HL-60 (cell line): Measurements from ENCODE around the gene MAP3K13.

Source experiments
- DNase-seq, 2 experiments: peaks; one replicate each; pipeline ENCODE4 v3.0.0-alpha.2; 2010 to 2020; ENCODE audit warnings: low read depth in 1 of 2, low spot score in 1 of 2
- H3K27ac ChIP-seq: fragments of 250-450 bp; sonication (Bioruptor Pico); replicated peaks from 2 replicates; pipeline ENCODE4 v1.5.1; 2020; ENCODE audit warnings: mild to moderate bottlenecking, moderate library complexity
- H3K27me3 ChIP-seq: fragments of 250-450 bp; sonication (Bioruptor Pico); 2 replicates; pipeline ENCODE4 v1.5.1; 2021; ENCODE audit warnings: mild to moderate bottlenecking, moderate library complexity; ENCODE audit not compliant: insufficient read depth, poor library complexity, severe bottlenecking
- H3K4me3 ChIP-seq: replicated peaks from 2 replicates; pipeline ENCODE4 v1.5.1; 2011; ENCODE audit warnings: mild to moderate bottlenecking, control low read depth, low read length; ENCODE audit not compliant: insufficient read depth
- GABPA ChIP-seq: IDR thresholded peaks from 2 replicates; pipeline ENCODE4 v1.6.1; 2012; ENCODE audit warnings: low read depth
- POLR2AphosphoS5 ChIP-seq: IDR thresholded peaks from 2 replicates; pipeline ENCODE4 v1.6.1; 2012; ENCODE audit warnings: low read depth
- SPI1 ChIP-seq: IDR thresholded peaks from 2 replicates; pipeline ENCODE4 v1.6.1; 2012; ENCODE audit warnings: low read depth, mild to moderate bottlenecking, borderline replicate concordance
- TF ChIP-seq, protein P1 (sequence below): IDR thresholded peaks from one replicate; pipeline ENCODE4 v1.5.1; 2011; ENCODE audit warnings: low read length, control low read depth, inconsistent platforms; ENCODE audit not compliant: insufficient read depth
- TF ChIP-seq, protein P2 (sequence below): IDR thresholded peaks from 2 replicates; pipeline ENCODE4 v1.6.1; 2012; ENCODE audit warnings: low read depth; ENCODE audit not compliant: insufficient replicate concordance

Gene MAP3K13

DNA sequence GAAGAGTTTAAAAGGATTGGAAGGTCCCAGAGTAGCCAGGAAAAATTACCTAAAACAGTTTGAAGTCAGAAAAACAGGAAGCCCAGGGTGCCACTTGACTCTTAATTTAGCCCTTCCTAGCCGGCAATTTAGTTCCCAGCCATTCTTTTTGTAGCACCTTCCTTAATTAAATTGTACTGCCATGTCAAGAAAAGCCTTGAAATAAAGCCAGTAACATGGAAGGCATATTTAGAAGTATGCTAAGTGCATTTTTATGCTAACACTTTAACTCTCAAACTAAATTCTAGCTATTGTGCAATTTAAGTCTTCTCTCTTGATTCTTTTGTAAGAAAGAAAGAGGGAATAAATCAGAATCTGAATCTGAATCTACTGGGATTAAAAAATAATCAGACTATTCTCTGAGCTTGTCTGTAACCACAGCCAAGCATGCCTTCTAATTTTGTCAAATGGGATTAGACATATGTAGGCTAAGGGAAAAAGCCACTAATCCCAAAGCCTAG, 43.2 kb downstream of the MAP3K13 start:
- no peak overlapping the region for H3K27ac ChIP-seq
- no peak overlapping the region for H3K4me3 ChIP-seq
- TF ChIP-seq POLR2AphosphoS5, result no peak
- no peak for TF ChIP-seq SPI1
- TF ChIP-seq, protein P1, sequence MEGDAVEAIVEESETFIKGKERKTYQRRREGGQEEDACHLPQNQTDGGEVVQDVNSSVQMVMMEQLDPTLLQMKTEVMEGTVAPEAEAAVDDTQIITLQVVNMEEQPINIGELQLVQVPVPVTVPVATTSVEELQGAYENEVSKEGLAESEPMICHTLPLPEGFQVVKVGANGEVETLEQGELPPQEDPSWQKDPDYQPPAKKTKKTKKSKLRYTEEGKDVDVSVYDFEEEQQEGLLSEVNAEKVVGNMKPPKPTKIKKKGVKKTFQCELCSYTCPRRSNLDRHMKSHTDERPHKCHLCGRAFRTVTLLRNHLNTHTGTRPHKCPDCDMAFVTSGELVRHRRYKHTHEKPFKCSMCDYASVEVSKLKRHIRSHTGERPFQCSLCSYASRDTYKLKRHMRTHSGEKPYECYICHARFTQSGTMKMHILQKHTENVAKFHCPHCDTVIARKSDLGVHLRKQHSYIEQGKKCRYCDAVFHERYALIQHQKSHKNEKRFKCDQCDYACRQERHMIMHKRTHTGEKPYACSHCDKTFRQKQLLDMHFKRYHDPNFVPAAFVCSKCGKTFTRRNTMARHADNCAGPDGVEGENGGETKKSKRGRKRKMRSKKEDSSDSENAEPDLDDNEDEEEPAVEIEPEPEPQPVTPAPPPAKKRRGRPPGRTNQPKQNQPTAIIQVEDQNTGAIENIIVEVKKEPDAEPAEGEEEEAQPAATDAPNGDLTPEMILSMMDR, result no peak
- no peak for TF ChIP-seq GABPA
- TF ChIP-seq, protein P2, sequence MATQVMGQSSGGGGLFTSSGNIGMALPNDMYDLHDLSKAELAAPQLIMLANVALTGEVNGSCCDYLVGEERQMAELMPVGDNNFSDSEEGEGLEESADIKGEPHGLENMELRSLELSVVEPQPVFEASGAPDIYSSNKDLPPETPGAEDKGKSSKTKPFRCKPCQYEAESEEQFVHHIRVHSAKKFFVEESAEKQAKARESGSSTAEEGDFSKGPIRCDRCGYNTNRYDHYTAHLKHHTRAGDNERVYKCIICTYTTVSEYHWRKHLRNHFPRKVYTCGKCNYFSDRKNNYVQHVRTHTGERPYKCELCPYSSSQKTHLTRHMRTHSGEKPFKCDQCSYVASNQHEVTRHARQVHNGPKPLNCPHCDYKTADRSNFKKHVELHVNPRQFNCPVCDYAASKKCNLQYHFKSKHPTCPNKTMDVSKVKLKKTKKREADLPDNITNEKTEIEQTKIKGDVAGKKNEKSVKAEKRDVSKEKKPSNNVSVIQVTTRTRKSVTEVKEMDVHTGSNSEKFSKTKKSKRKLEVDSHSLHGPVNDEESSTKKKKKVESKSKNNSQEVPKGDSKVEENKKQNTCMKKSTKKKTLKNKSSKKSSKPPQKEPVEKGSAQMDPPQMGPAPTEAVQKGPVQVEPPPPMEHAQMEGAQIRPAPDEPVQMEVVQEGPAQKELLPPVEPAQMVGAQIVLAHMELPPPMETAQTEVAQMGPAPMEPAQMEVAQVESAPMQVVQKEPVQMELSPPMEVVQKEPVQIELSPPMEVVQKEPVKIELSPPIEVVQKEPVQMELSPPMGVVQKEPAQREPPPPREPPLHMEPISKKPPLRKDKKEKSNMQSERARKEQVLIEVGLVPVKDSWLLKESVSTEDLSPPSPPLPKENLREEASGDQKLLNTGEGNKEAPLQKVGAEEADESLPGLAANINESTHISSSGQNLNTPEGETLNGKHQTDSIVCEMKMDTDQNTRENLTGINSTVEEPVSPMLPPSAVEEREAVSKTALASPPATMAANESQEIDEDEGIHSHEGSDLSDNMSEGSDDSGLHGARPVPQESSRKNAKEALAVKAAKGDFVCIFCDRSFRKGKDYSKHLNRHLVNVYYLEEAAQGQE, result no peak
- DNase-seq, result no peak
- peaks cover 14% of the 10 kb centered on the region for H3K27me3 ChIP-seq

DNA sequence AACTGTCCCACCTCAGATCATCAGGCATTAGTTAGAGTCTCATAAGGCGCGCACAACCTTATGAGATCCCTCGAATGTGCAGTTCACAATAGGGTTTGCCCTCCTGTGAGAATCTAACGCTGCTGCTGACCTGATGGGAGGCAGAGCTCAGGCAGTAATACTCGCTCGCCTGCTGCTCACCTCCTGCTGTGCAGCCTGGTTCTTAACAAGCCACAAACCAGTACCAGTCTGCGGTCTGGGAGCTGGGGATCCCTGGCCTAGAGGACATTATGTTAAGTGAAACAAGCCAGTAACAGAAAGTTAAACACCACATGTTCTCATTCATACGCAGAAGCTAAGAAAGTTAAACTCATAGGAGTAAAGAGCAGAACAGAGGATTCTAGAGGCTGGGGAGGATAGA, 47.0 kb downstream of the MAP3K13 start:
- TF ChIP-seq SPI1, result no peak
- TF ChIP-seq POLR2AphosphoS5, result no peak
- TF ChIP-seq, protein P2, result no peak
- TF ChIP-seq, protein P1, result no peak
- no peak for TF ChIP-seq GABPA
- Histone ChIP-seq H3K27ac (no peak overlapping the region), H3K27me3 (peaks cover 11% of the 10 kb centered on the region), H3K4me3 (no peak overlapping the region)
- DNase-seq, result no peak

DNA sequence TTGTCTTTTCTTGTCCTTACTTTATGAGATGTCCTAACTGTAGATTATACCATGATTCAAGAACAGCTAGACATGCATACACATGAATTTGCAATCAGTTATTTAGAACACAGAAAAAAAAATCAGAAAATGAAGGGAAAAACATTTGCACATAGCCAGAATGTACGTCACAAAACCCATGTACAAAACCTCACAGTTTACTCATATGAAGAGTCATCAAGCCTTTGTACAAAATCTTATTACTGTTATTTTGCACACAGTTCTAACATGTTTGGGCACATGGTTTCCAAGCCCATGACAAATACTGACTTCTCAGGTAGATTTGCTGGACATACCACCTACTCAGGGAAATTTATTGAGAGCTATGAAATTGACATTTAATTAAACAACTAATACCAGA, 48.2 kb downstream of the MAP3K13 start:
- no peak overlapping the region for H3K27ac ChIP-seq
- TF ChIP-seq GABPA (no peak), SPI1 (no peak), POLR2AphosphoS5 (no peak)
- TF ChIP-seq, protein P1, result no peak
- TF ChIP-seq, protein P2, result no peak

More for the DNA sequence above, 48.2 kb downstream of the MAP3K13 start:
- Histone ChIP-seq H3K4me3 (no peak overlapping the region), H3K27me3 (peaks cover 4% of the 10 kb centered on the region)
- no peak for DNase-seq
